KMS-11 (cell line): Measurements from ENCODE around the gene SIGLEC9.
"Not testable (repeated sequence)": the region's sequence is repeated elsewhere in the genome, so short reads cannot be mapped to it uniquely, and the experiment has no call there.

ENCODE experiments used
- H2AFZ ChIP-seq: fragments of 200-600 bp; sonication (generic); 2 replicates; pipeline ENCODE4 v1.6.1; 2016; ENCODE audit warnings: antibody characterized with exemption, mixed run types, low read depth
- H3K27ac ChIP-seq: fragments of 200-600 bp; sonication (generic); 2 replicates; pipeline ENCODE4 v1.6.1; 2016; ENCODE audit warnings: mild to moderate bottlenecking, mixed run types
- H3K27me3 ChIP-seq: fragments of 200-600 bp; sonication (generic); 2 replicates; pipeline ENCODE4 v1.6.1; 2017; ENCODE audit warnings: mild to moderate bottlenecking, low read depth, mixed run types, moderate library complexity; ENCODE audit not compliant: insufficient read depth
- H3K36me3 ChIP-seq: fragments of 200-600 bp; sonication (generic); 2 replicates; pipeline ENCODE4 v1.6.1; 2017; ENCODE audit warnings: mild to moderate bottlenecking, mixed run types; ENCODE audit not compliant: insufficient read depth
- H3K4me1 ChIP-seq: fragments of 200-600 bp; sonication (generic); 2 replicates; pipeline ENCODE4 v1.6.1; 2016; ENCODE audit warnings: mild to moderate bottlenecking, low read depth, mixed run types; ENCODE audit not compliant: poor library complexity, severe bottlenecking
- H3K4me2 ChIP-seq: fragments of 200-600 bp; sonication (generic); 2 replicates; pipeline ENCODE4 v1.7.0; 2016; ENCODE audit warnings: mild to moderate bottlenecking, mixed run types
- H3K4me3 ChIP-seq: fragments of 200-600 bp; sonication (generic); IDR thresholded peaks from 2 replicates; pipeline ENCODE4 v1.6.1; 2017; ENCODE audit warnings: low read depth, low read length, mixed read lengths; ENCODE audit not compliant: insufficient read depth
- H3K79me2 ChIP-seq: fragments of 200-600 bp; sonication (generic); 2 replicates; pipeline ENCODE4 v1.6.1; 2016; ENCODE audit warnings: low read depth, mixed run types; ENCODE audit not compliant: insufficient read depth
- H3K9ac ChIP-seq: fragments of 200-600 bp; sonication (generic); 2 replicates; pipeline ENCODE4 v1.6.1; 2016; ENCODE audit warnings: mild to moderate bottlenecking, mixed run types
- H4K20me1 ChIP-seq: fragments of 200-600 bp; sonication (generic); 2 replicates; pipeline ENCODE4 v1.6.1; 2016; ENCODE audit warnings: mild to moderate bottlenecking, mixed run types; ENCODE audit not compliant: insufficient read depth
- CTCF ChIP-seq: fragments of 200-600 bp; sonication (generic); conservative IDR thresholded peaks from 2 replicates; pipeline ENCODE4 v1.6.1; 2017; ENCODE audit warnings: low read depth, mild to moderate bottlenecking, antibody characterized with exemption, low read length, moderate library complexity, mixed read lengths

Gene SIGLEC9

GRCh38 chr19:51141181-51141580 is 16.5 kb downstream of the SIGLEC9 start:
- Histone ChIP-seq H2AFZ (no peak overlapping the region), H3K4me1 (no peaks in the 10 kb centered on the region), H3K9ac (no peak overlapping the region), H3K4me2 (no peak overlapping the region), H3K4me3 (no peak overlapping the region), H3K27me3 (peaks cover 10% of the 10 kb centered on the region; the same call in 1 of the 2 replicates), H3K36me3 (no peaks in the 10 kb centered on the region), H3K27ac (no peak overlapping the region), H3K79me2 (no peaks in the 10 kb centered on the region), H4K20me1 (no peaks in the 10 kb centered on the region)
- TF ChIP-seq CTCF, result no peak

- peaks cover 10% of the 10 kb centered on the region; the same call in 1 of the 2 replicates for H3K27me3 ChIP-seq
- TF ChIP-seq CTCF, result no peak
- no peaks in the 10 kb centered on the region for H3K4me1 ChIP-seq
- H3K27ac ChIP-seq, result no peak within 1 kb of the TSS
- no peak within 1 kb of the TSS for H2AFZ ChIP-seq
- H3K36me3 ChIP-seq, result no peaks in the 10 kb centered on the region
- H4K20me1 ChIP-seq, result no peaks in the 10 kb centered on the region
- H3K9ac ChIP-seq, result no peak within 1 kb of the TSS
- H3K79me2 ChIP-seq, result no peaks in the 10 kb centered on the region
- no peak within 1 kb of the TSS for H3K4me2 ChIP-seq
- no peak within 1 kb of the TSS for H3K4me3 ChIP-seq
These were observed 17.4 kb downstream of the SIGLEC9 start, which contains the start of gene SIGLEC7 for GRCh38 chr19:51142119-51142518. SIGLEC7 (plus strand) TSS chr19:51142301; CDS start chr19:51142370, 69 bp downstream.

- not testable (repeated sequence) for H3K27ac ChIP-seq, H3K4me2 ChIP-seq, H2AFZ ChIP-seq, H3K9ac ChIP-seq, H3K4me1 ChIP-seq, H4K20me1 ChIP-seq, H3K4me3 ChIP-seq, H3K79me2 ChIP-seq, H3K36me3 ChIP-seq
- peaks cover 10% of the 10 kb centered on the region; the same call in 1 of the 2 replicates for H3K27me3 ChIP-seq
These were observed 18.2 kb downstream of the SIGLEC9 start for GRCh38 chr19:51142809-51143475.

- H3K9ac ChIP-seq, result no peak overlapping the region
- no peaks in the 10 kb centered on the region for H3K4me1 ChIP-seq
- H3K4me2 ChIP-seq, result no peak overlapping the region
- H2AFZ ChIP-seq, result no peak overlapping the region
- H4K20me1 ChIP-seq, result no peaks in the 10 kb centered on the region
- H3K36me3 ChIP-seq, result no peaks in the 10 kb centered on the region
- H3K27ac ChIP-seq, result no peak overlapping the region
- H3K79me2 ChIP-seq, result no peaks in the 10 kb centered on the region
- no peak overlapping the region for H3K4me3 ChIP-seq
- TF ChIP-seq CTCF, result no peak
- H3K27me3 ChIP-seq, result peaks cover 8% of the 10 kb centered on the region; the same call in 1 of the 2 replicates
These were observed 18.8 kb downstream of the SIGLEC9 start for GRCh38 chr19:51143486-51143885.

GRCh38 chr19:51144482-51145045 is 19.9 kb downstream of the SIGLEC9 start:
- no peak overlapping the region for H3K9ac ChIP-seq
- H3K4me2 ChIP-seq, result no peak overlapping the region
- H2AFZ ChIP-seq, result no peak overlapping the region
- no peak overlapping the region for H3K4me3 ChIP-seq
- no peaks in the 10 kb centered on the region for H3K4me1 ChIP-seq
- no peak overlapping the region for H3K27ac ChIP-seq
- H3K27me3 ChIP-seq, result peaks cover 8% of the 10 kb centered on the region; the same call in 1 of the 2 replicates
- no peak for TF ChIP-seq CTCF
- H3K79me2 ChIP-seq, result no peaks in the 10 kb centered on the region
- H4K20me1 ChIP-seq, result no peaks in the 10 kb centered on the region
- no peaks in the 10 kb centered on the region for H3K36me3 ChIP-seq
